ENCODE results near the gene DNAL1.

DNA sequence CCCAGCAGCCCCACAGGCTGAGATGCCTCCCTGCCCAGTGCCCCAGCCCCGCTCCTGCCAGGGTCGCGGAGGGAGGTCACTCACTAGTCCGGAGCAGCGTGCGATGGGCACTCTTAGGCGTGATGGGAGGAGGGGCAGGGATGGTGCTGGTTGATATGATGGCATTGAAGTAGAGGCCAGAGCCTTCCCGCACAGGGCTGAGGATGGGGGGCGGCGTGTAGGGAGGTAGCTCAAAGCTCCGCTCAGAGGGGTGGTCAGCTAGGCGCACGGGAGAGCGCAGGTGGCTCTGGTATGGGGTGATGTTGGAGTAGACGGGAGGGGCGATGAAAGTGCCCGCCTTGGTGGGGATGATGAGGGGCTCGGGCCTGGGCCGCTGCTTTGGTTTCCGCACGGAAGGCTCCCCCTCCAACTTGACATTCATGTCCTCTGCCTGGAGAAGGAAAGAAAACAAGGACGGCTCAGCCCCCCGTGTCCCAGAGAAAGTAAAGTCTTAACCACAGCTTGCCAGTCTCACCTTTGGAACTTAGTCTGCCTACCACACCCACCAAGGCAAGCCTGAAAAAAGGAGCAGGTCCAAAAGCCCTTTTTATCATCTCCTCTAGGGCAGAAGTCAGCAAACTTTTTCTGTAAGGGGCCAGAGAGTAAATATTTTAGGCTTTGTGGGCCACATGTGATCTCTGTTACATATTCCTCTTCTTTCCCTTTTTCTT, 84.9 kb downstream of the DNAL1 start:
- TF ChIP-seq GATA3 (IDR thresholded peaks at IDR 0.05; ENCODE audit: low read depth, low read length) = no peak
- no peak for TF ChIP-seq GATA2 (IDR thresholded peaks at IDR 0.05; ENCODE audit: low read depth, low read length)

All from SH-SY5Y (cell line).